T-helper 2 cell treated with Interferon-gamma antibody and Interleukin-4, amounts not matched to agents 100 ng/mL and 5 ng/mL, for 36 hours (primary cell): Measurements from ENCODE around the gene SLC47A2. TPM values are rescaled to one million over a fixed set of nuclear protein-coding genes. Genes with fewer than 3 reads are reported as not detected.
"Not testable (repeated sequence)": the region's sequence is repeated elsewhere in the genome, so short reads cannot be mapped to it uniquely, and the experiment has no call there.

Experiments used
- intact Hi-C: fragments of 100-400 bp; cut with micrococcal nuclease; formaldehyde crosslinking; loops from one replicate; pipeline ENCODE4 v1.15.1; 2023
- total RNA-seq: library from RNA; stranded (reverse); gene quantifications from 2 replicates; pipeline ENCODE4 v1.2.3, GENCODE V29; 2022

The SLC47A2 gene
- total RNA-seq, 1 donor from 2014 or later = not detected

DNA sequence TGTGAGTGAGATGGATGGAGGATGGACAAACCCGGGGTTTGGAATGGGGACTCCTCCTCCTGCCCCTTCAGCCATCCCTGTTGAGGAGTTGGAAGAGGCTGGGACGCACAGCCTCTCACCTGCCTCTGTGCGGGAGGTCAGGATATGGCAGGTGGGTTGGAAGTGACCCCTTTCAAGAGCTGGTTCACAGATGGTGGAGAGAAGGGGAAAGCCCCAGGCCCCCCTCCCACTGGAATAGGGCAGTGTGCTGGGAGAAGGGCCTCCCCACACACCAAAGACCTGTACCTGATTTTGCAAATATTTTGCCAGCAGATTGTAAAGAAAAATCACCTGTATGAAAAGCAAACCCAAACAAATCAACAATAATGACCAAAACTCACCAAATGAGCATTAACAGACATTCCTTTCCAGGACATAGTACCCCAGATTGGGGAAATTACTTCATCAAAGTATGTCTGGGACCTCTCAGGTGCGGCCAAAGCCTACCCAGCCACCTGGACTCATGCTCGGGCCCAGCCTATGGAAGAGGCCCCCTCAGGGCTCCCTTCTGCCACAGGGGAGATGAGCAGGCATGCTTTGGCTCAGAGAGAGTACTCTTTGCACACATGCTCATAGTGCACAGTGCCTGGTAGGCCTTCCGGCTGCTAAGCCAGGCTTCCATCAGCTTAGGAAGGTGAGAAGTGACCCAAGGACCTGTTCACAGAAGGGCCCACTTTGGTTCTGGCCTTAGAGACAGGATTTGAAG, 7.8 kb downstream of the SLC47A2 start:
- intact Hi-C loops = no loop called here

DNA sequence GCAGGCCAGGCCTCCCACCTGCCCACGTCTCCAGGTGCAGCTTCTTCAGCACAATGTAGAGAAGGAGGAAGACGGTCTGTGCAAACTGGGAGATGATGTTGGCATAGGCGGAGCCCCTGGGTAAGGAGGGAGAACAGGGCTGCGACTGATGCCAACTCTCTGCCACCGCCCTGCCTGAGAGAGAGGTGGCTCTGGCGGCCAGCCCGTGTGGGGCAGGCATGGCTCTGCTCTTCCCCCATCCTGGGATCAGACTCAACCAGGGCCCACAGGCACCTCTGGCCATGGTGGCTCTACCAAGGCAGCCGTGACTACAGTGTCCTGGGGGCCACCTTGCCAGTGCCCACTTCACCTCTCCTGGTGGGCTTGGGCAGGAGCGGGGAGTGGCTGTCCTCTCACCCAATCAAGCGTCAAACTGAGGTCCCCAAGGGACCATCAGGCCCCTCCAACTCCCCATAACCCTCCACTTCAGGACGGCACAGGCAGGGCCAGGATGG, 8.6 kb downstream of the SLC47A2 start:
- intact Hi-C loops = no loop called here

DNA sequence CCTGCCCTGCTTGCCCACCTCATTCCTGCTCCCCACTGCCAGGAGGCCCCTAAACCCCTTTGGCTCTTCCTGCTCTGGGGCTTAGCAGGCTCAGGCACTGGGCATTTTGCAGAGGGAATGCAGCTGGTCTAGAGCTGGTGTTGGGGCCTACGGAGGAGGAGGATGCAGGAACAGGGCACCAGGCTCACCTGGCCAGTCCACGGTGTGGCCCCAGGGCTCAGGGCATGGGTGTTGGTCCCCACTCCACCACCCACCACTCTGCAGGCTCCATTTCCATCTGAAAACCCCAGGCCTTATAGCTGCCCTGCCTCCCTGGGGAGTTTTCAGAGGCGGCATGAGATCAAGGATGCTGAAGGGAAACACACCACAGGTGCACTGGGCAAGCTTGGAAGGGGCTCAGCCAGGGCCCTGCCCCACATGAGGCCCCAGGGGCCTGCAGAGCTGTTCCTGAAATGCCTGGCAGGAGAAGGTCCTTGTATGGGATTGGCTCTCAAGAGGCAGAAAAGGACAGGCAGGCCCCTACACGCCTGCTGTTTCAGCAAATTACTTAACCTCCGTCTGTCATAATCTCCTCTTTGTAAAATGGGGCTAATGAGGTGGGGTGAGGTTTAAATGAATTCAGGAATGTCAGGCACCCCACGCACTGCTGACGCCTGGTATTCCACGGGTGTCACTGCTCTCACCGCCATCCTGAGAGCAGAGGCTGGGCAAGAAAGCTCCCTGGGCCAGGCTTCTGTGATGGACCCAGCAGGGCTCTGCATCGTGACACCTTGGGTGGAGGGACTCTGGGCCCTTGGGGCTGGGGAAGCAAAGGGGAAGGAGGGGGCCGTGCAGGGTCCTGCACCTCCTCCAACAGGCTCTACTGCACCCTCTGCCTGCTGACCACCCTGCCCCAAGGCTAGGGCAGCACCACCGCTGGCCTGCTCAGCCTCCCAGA, 9.3 kb downstream of the SLC47A2 start:
- intact Hi-C loops = no loop called here

DNA sequence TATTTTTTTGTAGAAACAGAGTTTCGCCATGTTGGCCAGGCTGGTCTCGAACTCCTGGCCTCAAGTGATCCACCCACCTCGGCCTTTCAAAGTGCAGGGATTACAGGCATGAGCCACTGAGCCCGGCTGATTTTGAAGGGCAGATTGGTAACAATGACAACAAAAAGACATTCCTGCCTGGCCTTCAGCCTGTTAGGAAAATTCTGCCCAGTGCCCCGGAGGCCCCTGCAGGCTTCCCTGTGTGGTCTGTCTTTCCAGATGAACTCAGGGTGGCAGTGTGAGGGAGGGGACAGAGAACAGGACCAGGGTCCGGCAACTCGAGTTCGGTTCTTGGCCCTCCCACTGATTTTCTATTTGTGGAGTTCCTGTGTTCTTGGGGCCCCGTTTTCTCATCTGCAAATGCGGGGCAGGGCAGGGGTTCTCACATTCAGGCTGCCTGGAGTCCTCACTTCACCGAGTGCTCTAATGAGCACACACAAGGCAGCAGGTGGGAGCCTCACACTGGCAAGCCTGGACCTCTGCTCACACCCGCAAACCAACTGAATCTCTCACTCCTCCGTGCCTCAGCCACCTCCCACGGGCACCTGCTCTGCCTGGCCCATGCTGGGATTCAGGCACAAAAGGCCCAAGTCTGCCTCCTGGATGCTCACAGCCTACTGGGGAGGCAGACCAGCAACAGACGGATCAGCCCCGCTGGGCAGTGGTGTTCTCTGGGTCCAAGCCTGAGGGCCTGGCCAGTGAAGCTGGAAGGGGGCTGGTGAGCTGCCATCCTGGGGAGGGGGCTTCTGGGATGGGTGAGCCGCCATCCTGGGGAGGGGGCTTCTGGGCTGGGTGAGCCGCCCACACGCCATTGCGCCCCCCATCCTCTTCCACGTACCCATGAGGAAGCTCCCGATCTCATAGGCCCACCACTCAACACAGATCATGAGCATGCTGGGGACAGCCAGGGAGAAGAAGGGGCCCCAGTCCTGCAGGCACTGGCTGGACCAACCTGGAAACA, 10.3 kb downstream of the SLC47A2 start:
- intact Hi-C loops = no loop called here

DNA sequence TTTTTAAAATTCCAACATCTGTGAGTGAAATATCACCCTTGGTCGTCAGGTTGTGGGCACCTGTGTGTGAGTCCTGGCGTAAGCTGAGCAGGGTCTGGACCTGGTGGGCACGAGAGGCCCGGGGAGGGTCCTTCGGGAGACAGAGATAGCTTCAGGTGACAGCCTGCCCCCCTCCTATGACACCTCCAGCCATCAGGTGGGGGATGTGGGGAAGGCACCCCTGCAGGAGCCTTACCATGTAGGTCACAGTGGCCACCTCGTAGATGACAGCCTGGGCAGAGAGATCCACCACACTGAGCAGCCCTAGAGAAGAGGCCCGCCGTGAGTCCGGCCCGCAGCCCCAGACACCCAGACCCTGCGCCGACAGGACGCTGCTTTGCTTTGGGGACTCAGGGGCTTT, 11.2 kb downstream of the SLC47A2 start:
- intact Hi-C loops = no loop called here

DNA sequence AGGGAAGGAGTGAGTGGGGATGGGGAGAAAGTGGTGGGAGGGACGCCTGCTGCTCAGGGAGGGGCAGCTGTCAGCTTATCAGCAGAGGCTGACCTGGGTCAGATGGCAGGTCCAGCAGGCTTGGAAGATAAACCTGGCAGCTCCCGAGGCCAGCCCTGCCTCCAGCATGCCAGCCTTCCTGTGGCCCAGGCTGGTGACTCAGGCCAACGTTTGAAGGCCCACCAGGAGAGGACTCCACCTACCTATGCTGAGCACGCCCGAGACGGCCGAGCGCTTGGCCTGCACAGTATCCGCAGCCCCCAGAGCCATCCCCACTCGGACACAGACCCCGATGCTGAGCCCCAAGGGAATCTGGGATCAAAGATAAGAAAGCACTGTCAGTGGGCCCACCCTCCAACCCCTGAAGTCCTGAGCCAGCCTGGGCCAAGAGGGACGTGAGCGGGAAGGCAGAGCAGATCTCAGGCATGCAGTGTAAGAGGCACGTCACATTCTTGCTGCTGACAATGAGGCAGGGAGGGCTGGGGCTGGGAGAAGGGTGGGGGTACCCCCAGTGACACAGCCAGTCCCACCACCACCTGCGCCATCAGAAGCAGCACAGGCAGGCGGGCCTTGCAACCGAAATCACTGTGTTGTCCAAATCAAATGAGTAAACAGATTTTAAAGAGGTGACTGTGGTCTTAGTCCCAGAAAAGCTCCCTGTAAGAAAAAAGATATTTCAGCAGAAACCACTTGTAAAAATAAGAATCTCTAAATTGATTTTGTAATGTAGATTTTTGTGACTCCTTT, 12.4 kb downstream of the SLC47A2 start:
- intact Hi-C loops = no loop called here

DNA sequence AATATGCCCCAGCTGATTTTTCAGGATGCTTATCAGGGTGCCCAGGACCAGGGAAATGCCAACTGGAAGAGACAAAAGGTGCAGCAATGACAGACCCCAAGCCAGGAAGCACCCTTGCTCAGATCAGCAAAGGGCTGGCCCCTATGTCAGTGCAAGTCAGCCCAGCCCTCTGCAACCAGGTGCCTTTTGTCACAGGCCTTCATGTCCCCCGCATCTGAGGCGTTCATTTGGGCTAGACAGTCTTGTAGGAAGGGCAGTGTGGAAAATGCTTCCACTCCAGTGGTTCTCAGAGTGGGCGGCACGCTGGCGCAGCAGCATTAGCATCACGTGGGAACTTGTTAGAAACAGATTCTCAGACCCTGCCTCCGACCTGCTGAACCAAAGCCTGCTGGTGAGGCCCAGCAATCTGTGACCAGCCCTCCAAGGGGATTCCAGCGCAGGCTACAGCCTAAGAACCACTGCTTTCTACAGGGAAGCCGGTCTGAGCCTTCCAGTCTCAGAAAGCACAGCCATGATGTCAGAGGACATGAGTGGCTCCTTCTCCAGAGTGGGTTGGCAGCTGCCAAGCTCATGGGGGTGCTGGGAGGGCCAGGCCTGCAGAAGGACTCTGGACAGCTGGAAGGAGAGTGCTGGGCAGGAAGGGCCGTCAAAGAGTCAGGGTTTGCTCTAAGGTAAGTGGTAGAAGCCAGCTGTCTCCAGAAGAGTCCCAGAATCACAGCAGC, 13.1 kb downstream of the SLC47A2 start:
- intact Hi-C loops = no loop called here

DNA sequence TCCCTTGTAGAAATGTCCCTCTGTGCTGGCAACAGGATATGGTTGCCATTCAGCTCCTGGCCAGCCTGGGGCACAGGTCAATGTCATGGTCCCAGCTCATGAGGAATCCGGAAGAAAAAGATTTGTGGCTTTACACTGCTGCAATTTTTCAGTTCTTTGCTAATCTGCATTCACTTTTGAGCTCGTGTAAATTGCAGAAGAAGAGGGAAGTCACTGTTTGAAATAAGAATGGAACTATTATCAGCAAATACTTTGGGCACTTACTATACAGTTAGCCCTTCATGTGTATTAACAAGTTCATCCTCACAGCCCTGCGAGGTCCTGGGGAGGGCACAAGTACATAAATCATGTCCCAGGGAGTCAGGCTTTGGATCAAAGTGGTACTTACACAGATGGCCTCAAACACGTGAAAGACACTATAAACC, 14.2 kb downstream of the SLC47A2 start:
- intact Hi-C loops = no loop called here

DNA sequence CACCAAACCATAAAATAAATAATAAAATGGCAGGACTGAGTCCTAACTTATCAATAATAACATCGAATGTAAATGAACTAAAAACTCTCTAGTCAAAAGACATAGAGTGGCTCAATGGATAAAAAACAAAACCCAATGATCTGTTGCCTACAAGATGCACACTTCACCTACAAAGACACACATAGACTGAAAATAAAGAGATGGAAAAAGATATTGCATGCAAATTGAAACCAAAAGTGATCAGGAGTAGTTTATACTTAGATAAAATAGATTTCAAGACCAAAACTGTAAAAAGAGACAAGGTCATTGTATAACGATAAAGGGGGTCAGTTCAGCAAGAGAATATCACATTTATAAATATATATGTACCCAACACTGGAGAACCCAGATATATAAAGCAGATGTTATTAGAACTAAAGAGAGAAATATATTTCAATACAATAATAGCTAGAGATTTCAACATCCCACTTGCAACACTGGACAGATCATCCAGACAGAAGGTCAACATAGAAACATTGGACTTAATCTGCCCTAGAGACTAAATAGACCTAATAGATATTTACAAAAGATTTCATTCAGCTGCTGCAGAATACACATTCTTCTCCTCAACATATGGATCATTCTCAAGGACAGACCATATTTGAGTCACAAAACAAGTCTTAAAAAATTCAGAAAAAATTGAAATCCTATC, 29.8 kb downstream of the SLC47A2 start:
- intact Hi-C loops = no loop called here

DNA sequence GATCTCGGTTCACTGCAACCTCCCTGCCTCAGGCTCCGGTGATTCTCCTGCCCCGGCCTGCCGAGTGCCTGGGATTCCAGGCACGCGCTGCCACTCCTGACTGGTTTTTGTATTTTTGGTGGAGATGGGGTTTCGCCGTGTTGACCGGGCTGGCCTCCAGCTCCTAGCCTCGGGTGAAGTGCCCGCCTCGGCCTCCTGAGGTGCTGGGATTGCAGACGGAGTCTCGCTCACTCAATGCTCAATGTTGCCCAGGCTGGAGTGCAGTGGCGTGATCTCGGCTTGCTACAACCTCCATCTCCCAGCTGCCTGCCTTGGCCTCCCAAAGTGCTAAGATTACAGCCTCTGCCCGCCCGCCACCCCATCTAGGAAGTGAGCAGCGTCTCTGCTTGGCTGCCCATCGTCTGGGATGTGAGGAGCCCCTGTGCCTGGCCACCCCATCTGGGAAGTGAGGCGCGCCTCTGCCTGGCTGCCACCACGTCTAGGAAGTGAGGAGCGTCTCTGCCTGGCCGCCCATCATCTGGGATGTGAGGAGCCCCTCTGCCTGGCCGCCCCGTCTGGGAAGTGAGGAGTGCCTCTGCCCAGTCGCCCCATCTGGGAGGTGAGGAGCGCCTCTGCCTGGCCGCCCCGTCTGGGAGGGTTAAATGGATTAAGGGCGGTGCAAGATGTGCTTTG, 31.3 kb downstream of the SLC47A2 start:
- intact Hi-C loops = not testable (repeated sequence)

DNA sequence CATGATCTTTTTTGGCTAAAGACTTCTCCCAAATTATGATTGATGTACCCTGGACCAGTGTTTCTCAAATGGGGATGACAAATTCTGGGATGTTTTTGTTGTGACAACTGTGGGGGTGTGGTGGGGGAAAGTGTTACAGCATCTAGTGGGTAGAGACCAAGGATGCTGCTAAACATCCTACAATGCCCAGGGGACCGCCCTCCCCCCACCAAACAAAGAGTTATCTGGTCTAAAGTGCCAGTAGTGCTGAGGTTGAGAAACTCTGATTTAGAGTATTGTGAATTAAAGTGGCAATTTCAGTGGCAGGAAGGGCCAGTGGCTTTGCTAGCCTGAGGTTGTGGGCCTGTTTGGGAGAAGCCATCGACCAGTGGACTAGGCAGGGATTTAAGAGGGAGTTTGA, 33.3 kb downstream of the SLC47A2 start:
- intact Hi-C loops = no loop called here

DNA sequence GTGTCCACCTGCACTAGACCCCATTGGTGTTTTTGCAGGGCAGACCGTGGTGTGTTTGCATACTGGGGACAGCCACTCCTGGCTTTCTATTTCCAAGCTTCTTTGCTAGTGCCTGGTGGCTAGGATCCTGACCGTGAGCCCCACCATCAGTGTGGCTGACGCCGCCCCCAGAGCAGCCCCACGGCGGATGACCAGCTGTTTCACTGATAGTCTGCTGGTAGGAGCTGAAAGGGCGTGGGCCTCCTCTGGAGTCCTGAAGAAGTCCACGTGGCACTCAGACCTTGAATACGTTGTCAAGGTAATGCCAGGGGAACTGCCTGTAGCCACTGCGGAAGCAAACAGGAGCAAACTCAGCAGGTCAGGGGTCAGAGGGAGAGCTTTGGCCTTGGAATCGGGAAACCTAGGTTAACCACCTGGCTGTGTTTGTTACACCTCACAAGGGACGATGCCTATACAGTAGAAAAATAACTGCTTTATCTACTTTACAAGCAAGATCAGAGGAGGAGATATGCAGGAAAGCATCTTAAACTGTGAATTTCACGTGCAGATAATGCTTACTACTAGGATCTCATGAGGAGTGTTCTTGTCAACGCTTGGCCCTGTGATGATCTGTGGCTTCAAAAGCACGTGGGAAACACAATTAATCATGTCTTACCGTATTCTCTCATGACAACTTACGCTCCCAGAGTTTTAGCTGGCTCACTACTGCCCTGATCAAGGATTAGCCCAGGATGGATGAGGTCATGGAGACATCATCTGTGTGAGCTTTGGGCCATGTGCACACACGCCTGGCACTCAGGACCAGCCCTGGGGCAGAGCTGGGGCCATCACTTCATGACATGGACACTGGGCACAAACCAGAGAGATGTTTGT, 37.6 kb downstream of the SLC47A2 start:
- intact Hi-C loops = no loop called here

DNA sequence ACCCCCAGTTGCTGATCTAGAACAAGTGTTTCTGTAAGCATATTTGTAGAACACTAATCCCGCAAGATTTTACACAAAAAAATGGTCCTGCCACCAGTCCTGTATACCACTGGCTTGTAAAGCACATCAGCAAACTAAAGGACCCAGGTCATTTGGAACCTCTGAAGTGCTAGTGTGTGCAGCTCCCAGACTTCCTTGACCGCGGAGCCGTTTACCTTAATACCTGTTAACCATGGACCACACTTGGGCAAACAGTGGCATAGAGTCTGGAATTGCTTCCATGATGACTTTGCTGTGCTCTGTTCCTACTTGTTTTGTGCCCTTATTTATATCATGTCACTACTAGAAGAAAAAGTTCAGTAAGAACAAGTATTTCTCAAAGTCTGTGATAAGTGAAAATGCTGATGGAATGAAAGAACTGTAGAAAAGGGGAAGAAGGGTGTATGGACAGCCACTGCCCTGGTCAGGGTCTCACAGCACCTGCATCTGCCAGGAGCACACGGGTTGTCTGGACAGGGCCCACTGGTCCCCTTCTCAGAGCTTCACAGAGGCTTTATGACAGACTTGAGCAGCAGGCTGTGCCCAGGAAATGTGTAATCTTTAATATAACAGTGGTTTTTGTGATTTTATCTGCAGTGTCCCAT, 38.5 kb downstream of the SLC47A2 start:
- intact Hi-C loops = no loop called here

DNA sequence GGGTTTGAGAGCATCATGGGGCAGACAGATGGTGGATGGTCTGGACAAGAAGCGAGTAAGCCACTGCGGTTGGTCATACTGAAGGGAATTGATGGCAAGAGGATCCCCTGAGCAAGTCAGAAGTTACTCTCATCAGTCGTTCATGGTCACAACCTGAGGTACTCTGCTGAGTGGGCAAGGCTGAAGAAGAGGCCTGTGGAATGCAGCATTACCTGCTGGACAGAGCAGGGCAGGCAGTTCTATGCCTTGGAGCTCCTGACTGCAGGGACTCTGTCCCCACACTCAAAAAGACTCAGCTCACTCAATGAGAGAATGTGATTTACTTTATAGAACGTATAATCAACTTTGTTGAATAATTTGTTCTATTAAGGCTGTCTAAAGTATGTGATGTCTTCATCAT, 39.5 kb downstream of the SLC47A2 start:
- intact Hi-C loops = no loop called here

DNA sequence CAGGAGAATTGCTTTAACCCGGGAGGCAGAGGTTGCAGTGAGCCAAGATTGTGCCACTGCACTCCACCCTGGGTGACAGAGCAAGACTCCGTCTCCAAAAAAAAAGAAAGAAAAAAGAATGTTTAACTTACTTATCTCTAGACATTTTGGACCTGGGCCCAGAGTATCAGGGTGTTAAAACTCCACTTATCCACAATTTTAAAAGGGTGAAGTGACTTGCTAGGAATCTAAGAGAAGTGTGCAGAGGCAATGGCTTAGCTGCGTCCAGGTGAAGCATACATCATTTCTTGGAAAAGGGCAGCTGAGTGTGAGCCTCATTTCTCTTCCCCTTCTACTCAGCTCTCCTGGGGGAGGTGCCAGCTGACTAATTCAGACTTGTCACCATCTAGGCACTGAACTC, 42.8 kb downstream of the SLC47A2 start:
- intact Hi-C loops = no loop called here

DNA sequence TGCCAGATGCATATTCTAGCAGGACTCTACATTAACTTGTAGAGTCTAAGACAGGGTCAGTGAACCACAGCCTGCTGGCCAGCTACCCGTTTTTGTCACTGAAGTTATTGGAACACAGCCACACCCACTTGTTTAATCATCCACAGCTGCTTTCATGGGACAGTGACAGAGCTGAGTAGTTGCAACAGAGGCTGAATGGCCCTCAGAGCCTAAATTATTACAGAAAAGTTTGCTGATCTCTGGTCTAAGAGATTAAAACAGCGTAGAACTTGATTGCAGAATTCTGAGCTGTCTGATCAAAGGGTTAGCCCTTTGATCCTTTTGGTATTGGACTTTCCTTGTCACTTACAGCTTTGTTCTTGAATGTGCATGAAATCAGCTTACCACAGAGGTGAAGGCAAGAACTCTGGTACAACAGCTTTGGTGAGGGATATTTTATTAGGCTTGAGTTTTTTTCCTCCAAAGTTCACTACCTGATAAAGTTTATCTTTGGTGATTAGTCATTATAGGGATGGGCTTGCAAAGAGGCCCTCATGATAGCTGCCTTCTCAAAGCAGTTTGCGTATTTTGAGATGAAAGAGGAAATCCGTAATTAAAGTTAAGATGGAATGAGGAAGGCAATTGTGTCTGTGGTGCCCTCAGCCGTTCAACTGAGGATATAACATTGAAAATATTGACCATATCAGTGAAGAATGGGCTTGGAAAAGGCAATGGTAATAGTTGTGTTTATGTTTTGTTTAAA, 44.2 kb downstream of the SLC47A2 start:
- intact Hi-C loops = no loop called here
